Right renal pelvis (tissue), 4 donors: ENCODE results near the gene KLF15. TPM values are rescaled to one million over a fixed set of nuclear protein-coding genes. Genes with fewer than 3 reads are reported as not detected.
"Not testable (repeated sequence)": the region's sequence is repeated elsewhere in the genome, so short reads cannot be mapped to it uniquely, and the experiment has no call there.

Source experiments
- DNase-seq, 4 donors: peaks; one replicate each; pipeline ENCODE4 v3.0.0-alpha.2; 2013; ENCODE audit warnings: low read depth in 4 of 4, low spot score in 3 of 4, missing footprints in 1 of 4
- polyA plus RNA-seq, 4 donors: library from polyadenylated mRNA; unstranded; fragments of 120-200 nt; gene quantifications; one replicate each; pipeline ENCODE4 v1.2.1, GENCODE V29; 2013; ENCODE audit not compliant: insufficient read length in 4 of 4

The KLF15 gene
- polyA plus RNA-seq, 4 donors, result 12.0 to 14.5 (median 13.1) TPM

DNA sequence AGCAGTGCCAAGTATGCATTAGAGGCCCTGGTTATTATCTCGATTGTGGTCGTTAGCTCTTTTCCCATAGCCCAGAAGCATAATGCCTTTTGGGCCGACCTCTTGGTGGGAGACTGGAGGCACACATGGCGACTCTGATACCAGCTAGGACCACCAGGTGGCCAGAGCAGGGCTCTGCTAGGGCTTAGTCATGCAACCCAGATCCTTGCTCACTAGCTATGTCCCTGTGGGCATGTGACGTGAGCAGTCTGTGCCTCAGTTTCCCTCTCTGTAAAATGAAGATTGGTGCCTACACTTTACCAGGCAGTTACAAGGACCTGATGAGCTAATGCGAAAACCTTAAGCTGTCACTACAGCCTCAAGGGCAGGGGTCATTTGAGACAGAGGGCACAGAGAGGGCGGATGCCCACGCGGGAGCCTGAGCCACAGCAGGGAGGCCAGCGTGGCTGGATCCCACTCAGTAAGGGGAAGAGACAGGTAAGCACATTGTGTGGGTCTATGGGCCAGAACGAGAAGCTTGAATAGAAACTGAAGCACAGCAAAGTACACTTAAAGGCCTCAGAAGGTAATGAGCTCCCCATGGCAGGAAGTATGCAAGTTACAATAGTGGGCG is 8.8 kb downstream of the KLF15 start:
- no peak for DNase-seq

DNA sequence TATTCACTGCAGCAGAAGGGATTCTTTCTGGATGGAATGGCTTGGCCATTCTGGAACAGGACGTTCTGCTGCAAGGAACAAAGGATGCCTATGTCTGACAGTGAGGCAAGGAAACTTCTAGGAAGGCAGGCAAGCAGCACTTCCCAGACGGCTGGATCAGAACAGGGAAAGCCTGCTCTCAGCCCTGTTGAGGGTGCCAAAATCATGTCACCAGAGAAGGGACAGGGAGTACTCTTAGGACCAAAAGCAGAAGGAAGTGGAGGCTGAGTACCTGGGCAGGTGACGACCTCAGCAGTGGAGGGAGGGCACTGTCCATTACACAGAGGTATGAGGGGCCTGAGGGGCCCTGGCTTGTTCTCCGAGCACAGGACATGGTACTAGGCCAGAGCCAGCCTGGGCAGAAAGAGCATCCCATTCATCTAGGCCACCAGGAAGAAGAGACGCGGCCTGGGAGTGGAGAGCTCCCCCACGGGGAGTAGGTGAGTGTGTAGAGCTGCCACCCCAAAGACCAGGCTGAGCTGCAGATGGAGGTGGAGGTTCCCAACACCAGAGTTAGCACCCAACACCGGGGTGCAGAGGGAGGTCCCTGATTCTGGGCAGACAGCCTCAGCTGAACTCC is 9.6 kb downstream of the KLF15 start:
- no peak for DNase-seq

DNA sequence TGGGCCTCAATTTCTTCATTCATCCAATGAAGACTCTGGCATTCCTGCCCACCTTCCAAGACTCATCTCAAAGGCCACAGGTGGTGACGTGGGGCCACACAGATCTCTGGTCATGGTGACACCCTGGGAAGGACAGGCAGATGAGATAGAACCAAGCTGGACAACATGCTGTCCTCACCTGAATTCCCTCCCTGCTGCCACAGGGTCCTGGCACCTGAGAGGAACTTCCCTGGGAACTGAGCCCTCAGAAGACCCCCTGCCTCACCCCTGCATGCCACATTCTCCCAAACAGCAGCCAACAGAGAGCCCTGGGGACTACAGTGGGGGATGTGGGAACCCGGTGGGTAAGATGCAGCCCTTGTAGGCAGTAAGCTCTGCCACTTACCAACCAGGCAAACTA is 10.7 kb downstream of the KLF15 start:
- DNase-seq, result no peak

DNA sequence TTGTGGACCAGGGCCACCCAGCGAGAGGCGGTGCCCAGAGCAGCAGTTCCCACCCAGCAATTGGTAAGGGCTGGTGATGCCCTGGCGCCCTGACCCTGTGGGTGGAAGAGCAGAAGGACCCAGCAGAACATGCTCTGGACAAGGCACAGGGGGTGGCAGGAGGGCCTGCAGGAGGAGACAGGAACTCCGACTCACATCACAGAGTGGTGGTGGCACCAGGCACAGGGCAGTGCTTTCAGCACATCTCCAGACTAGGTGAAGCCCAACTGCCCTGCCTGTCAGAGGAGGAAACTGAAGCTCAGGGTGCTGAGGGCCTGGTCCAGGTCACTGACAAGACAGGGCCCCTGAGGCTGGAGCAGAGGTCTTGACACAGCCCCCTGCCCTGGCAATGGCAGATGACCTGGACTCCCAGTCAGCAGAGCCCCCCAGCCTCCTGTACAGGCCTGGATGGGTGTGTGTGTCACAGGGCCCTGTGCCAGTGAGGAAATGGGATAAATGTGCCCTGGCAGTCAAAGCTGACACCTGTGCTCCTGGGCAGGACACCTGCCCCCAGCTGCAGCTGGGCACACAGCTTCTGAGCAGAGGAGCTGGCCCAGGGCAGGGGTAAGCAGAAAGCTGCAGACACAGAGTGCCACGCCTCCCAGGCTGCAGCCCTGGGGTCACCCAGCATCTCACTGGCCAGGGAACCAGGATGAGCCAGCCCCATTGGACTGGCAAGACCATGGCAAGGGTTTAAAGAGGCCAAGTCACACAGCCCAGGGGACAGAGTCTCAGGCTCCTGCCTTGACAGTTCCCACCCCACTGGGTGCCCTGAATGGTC is 11.4 kb downstream of the KLF15 start:
- no peak for DNase-seq

DNA sequence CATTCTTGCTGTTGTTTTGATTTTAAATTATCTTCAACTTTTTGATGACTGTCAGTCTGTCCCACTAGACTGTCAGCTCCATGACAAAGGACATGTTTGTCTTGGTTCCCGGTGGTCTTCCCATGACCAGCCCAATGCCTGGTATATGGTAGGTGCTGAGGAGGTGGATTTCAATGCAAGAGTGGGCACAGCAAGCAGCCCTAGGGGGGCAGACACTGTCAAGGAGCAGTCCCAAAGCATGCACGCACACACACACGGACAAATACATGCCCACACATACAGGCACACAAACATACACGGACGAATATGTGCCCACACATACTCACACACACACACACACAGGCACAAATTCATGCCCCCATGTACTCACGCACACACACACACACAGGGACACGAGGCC is 12.0 kb downstream of the KLF15 start:
- DNase-seq, result no peak

DNA sequence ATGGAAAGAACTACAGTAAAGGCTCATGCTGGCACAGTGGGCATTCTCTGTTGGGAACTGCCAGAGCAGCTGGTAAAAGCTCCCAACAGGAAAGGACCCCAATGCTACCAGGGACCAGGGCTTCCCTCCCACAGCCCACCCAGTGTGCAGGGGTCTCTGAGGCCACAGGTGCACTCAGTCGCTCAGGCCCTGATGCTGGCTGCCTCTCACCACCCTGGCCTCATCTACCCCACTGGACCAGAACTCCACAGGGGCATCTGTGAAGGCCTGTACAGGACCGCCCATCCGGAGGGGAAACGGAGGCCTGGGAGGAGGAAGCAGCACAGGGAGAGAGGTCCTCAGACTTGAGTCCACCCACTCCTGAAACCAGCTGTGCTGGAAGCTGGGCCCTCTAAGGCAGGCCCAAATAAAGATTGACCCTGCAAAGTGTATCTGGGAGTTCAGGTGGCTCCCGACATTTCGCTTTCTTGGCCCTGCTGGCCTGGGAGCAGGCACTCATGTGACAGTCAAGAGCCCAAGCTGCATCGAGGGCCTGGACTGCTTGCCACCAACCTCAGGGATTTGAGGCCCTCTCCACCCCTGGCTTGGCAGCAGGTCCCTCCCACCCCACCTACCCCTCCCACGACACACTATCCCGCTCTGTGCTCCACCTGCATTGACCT is 12.7 kb downstream of the KLF15 start:
- no peak for DNase-seq

DNA sequence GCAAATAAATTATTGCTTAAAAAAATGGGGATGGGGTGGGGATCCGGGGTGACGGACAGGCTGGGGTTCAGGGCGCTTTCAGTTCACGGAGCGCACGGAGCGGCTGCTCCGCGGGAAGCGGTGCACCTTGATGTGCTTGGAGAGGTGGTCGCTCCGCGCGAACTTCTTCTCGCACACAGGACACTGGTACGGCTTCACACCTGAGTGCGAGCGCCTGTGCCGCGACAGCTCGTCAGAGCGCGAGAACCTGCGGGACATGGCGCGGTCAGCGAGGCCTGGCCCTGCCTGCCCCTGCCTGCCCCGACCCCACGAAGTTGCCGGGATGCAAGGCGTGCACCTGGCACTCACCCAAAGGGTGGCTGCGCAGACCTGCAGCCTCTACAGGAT is 13.6 kb downstream of the KLF15 start:
- DNase-seq, result no peak

DNA sequence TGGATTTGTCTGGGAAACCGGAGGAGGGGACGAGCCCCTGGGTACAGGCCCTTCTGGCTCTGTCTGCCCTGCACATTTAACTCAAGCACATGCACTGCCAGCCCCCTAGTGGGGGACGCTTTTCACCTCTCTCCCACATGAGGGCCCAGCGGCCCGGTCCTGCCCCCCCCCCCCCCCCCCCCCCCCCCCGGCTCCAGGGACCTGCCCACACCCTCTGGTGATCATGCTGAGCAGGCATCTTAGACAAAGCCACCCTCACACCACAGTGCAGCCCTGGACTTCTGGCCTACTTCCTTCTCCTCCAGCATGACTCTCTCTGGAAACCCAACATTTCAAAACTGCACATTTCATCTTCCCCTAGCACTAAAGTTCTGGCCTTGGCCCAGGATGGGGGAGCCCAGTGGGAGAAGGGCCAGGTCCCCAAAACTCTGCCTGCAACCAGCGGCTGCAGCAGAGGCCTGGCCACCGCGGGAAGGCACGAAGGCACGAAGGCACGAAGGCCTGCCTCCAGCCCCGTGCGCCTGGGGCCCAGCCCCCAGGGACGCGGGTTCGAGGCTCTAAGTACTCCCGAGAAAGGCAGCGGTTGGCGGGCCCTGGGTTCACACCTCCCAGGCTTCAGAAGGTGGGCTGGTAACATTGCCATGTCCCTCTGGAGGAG is 14.1 kb downstream of the KLF15 start:
- no peak for DNase-seq

DNA sequence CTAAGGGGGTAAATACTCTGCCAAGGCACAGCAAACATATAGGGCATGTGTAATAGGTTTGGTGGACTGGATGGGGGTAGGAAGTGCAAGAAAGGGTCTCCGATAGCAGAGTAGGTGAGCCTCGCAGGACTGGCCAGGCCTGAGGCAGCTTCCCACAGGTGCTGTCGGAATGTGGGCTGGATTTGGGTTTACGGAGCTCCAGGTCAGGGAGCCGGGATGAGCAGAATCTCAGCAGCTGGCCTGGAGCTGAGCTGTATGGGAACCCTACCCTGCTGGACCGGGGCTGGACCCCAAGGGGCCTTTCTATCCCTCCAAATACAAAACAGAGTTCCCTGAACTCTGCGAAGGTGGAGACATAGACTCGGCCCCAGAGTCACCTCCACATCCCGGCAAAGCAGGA is 15.0 kb downstream of the KLF15 start:
- DNase-seq, result no peak

DNA sequence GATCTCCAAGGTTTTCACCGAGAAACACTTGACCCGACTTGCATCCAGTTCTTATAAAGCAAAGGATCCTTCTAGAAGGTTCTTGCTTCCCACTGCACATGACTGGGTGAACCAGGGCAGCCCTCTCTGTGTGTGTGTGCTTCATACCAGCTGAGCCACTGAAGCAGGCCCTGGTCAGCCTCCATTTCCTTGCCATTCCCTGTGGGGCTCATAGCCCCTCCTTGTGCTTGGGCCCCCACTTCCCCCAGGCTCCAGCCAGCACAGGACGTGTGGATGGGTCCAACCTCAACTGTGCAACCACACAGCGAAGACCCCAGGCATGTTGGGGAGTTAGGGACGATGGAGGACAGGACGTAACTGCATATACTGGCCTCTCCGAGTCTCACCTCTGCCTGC is 15.5 kb downstream of the KLF15 start:
- DNase-seq, result no peak

DNA sequence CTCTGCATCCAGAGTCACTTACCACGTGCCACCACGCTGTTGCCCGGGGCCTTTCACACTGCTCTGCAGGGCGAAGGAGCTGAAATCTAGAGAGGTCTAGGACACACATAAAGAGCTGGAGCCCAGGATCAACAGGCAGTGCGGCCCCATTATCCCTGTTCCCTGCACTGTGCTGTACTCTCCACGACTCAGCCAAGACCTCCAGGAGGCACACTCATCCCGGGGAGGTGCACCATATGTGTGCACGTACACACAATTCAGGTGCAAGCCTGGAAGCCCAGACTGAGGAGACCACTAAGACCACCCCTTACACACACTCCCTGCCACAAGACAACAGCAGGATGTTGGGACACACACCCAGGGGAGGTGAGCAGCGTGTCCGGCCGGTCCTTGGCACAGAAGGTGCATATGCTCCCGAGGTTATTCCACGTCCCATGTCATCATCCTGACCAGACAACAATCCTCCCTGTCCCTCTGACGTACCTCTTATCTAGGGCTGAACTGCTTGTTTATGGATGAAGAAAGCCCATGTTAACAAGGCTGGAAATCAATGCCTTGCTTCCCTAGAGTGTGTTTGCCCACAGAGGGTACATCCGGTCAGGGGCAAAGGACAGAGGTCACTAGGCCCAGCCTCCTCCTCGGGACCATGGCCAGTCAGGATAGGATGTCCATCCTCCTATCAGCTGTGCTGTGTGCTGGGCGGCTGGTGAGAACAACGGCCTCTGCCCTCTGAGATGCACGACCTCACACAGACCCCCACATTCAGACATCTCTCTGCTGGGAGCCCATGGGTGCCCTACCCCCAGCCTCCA is 16.1 kb downstream of the KLF15 start:
- DNase-seq, result no peak

DNA sequence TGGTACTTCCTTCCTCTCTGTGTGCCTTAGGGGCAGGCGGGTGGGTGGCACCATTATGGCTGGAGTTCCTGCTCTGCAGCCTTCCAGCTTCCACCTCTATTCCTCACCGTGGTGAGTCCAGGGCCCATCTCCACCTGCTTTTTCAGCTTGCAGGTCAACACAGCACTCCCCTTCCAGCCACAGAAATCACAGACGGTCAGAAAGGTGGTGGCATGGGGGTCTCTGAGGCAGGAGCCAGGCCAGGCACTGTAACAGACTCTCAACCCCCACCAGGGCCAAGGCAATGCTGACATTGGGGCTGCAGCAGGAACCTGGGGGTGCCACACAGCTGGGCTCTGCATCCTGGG is 16.6 kb downstream of the KLF15 start:
- DNase-seq, result no peak

DNA sequence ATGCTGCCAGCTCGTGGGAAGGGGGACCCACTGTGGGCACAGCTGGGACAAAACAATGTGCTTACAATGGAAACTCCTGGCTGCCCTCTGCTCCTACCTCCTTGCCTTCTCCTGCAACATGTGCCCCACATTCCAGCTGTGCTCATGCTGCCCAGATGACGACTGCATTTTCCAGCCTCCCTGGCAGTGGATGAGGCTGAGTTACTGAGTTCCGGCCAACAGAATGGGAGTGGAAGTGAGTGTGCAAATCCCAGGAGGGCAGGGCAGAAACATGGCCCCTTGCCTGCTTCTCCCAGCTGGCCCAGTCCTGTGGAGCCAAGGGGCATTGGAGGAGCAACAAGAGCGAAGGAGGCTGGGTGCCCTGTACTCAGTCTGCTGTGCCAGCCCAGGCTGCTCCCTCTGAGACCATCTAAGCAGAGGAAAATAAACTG is 17.1 kb downstream of the KLF15 start:
- no peak for DNase-seq

DNA sequence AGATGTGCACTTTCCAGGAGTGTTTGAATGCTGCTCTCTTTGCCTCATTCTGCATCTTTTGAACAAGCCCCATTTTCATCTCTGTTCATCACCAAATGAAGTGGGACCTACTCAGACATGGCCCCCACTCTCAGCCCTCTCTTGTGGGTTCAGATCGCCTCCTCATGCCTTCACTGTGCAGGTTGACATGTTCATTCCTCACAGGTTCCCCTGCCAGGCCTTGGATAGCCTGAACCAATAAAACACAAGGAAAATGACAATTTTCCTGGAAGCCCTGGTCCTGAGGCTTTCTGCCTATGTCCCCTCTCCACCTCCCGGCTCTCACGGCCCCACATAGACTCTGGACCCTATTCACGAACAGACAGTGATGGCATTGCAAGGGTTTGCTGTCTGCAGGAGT is 17.7 kb downstream of the KLF15 start:
- no peak for DNase-seq

DNA sequence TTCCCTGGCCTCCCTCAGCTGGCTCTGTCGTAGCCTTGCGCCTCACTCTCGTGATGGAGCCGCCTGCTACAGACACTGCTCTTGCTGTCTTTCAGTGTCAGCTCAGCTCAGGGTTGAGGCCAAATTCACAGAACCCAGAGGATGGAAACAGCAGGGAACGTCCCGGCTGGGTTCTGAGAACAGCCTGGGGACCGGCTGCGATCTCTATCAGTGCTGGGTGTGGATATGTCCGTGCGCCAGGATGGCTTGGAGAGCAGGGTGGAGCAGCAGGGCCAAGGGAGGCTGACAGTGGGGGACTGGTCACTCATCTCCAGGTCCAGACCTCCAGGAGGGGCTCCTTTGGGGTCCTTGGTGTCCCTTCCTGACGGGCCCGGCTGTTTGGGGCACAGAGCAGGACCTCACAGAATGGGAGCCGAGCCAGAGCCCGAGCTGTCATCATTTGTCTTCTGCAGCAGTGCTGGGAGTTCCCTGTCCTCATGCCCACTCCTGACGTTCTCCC is 18.4 kb downstream of the KLF15 start:
- DNase-seq, result no peak

DNA sequence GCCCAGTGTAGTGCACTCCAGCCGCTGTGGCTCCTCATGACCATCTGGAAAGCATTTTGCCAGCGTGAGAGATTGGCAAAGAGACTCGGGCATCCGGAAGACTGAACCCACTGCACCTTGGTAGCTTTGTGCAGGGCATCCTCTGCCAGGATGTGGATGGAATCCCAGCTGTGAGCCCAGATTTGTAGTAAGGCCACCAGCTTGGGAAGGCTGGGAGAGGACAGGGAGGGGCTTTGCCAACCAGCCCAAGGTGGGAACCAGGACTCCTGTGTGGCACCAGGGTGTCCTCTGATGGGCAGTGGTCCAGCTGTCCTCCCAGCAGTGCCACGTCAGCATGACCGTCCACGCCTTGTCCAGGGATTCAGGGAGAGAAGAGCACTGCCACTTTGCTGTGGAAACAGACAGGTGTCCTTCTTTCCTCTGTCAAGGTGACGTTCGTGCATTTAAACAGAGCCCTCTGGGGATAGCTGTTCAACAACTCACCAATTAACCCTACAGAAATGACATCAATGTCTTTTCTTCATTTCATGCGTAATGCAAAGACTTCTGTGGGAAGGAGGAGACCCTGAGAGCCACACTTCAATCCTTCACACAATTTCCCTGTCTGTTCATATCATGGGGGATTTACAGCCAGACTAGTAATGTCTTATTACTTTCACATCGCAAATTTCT is 19.1 kb downstream of the KLF15 start:
- DNase-seq, result no peak

DNA sequence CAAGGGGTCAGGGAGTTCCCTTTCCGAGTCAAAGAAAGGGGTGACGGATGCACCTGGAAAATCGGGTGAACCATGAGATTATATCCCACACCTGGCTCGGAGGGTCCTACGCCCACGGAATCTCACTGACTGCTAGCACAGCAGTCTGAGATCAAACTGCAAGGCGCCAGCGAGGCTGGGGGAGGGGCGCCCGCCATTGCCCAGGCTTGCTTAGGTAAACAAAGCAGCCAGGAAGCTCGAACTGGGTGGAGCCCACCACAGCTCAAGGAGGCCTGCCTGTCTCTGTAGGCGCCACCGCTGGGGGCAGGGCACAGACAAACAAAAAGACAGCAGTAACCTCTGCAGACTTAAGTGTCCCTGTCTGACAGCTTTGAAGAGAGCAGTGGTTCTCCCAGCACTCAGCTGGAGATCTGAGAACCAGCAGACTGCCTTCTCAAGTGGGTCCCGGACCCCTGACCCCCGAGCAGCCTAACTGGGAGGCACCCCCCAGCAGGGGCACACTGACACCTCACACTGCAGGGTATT is 25.3 kb downstream of the KLF15 start:
- not testable (repeated sequence) for DNase-seq

DNA sequence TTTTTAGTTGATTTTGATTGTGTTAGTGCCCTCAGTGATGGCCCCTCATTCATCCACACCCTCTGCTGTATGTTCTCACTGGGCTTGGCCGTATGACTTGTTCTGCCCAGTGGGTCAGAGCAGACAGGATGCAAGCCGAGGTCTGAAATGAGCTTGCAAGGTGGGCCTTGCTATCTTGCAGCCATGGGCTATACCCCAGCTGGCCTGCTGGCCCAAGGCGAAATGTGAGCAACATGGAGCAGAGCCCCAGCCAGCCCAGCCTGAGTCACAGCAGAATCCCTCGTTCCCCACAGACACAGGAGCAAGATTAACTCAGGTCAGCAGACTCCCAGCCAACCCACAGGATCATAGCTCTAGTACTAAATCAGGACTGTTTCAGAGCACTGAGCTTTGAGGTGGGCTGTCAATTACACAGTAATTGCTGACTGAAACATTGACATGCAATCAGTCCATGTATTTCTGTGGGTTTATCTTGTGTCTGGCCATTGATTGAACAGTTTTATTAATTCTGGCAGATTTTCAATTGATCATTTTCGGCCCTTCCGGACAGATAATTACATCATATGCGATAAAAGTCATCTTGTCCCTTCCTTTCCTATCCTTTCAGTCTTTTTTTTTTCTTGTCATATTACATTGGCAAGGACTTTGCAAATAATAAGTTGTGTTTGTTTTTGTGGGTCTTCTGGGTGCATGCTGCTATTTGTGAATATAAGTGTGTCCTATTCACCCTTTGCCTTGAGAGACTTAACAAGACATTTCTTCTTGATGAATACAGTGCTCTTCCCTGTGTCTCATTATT is 27.1 kb downstream of the KLF15 start:
- DNase-seq, result no peak
